Vagina (tissue), 2 donors: ENCODE results near the gene EDEM2. TPM values are rescaled to one million over a fixed set of nuclear protein-coding genes. Genes with fewer than 3 reads are reported as not detected.
"Not testable (repeated sequence)": the region's sequence is repeated elsewhere in the genome, so short reads cannot be mapped to it uniquely, and the experiment has no call there.

ENCODE experiments used
- DNase-seq, 2 donors: peaks; one replicate each; pipeline ENCODE4 v3.0.0-alpha.2; 2017; ENCODE audit errors: extremely low spot score in 2 of 2
- H3K27ac ChIP-seq: fragments of 200-600 bp; sonication (generic); one replicate; pipeline ENCODE4 v1.5.1; 2019
- H3K27me3 ChIP-seq: fragments of 200-600 bp; sonication (generic); one replicate; pipeline ENCODE4 v1.5.1; 2019
- H3K36me3 ChIP-seq, 2 donors: fragments of 200-600 bp; sonication (generic); one replicate each; pipeline ENCODE4 v1.5.1; 2017 to 2019
- H3K4me1 ChIP-seq: fragments of 200-600 bp; sonication (generic); one replicate; pipeline ENCODE4 v1.5.1; 2019
- H3K4me3 ChIP-seq, 2 donors: fragments of 200-600 bp; sonication (generic); 1 replicate in 1 of 2; 2 replicates in 1 of 2; pipeline ENCODE4 v1.5.1; 2016 to 2019
- H3K9me3 ChIP-seq: fragments of 200-600 bp; sonication (generic); one replicate; pipeline ENCODE4 v1.5.1; 2019
- POLR2A ChIP-seq, 2 donors: fragments of 450-650 bp; IDR thresholded peaks; one replicate each; pipeline ENCODE4 v1.6.1; 2017; ENCODE audit warnings: antibody characterized with exemption in 2 of 2, mild to moderate bottlenecking in 2 of 2, moderate library complexity in 2 of 2
- POLR2AphosphoS5 ChIP-seq, 2 donors: sonication (generic); formaldehyde crosslinking; IDR thresholded peaks; one replicate each; pipeline ENCODE4 v1.9.0; 2017; ENCODE audit warnings: antibody characterized with exemption in 2 of 2, mild to moderate bottlenecking in 2 of 2, low read depth in 1 of 2; ENCODE audit not compliant: insufficient read depth in 1 of 2
- intact Hi-C: fragments of 100-400 bp; cut with DNase I; formaldehyde crosslinking; loops from one replicate; pipeline ENCODE4 v1.15.1; 2023
- total RNA-seq: library from RNA; depleted of rRNA; stranded (reverse); fragments of >200 nt; gene quantifications from one replicate; pipeline ENCODE4 v1.2.3, GENCODE V29; 2016
- TF ChIP-seq, protein P1 (sequence below), 3 experiments: fragments of 450-650 bp in 2 of 3; fragments of 200-600 bp in 1 of 3; sonication (generic) in 1 of 3; IDR thresholded peaks; one replicate each; pipeline ENCODE4 v1.5.1; 2017 to 2019; ENCODE audit warnings: antibody characterized with exemption in 3 of 3, mild to moderate bottlenecking in 2 of 3, moderate library complexity in 2 of 3

The EDEM2 gene, protein sequence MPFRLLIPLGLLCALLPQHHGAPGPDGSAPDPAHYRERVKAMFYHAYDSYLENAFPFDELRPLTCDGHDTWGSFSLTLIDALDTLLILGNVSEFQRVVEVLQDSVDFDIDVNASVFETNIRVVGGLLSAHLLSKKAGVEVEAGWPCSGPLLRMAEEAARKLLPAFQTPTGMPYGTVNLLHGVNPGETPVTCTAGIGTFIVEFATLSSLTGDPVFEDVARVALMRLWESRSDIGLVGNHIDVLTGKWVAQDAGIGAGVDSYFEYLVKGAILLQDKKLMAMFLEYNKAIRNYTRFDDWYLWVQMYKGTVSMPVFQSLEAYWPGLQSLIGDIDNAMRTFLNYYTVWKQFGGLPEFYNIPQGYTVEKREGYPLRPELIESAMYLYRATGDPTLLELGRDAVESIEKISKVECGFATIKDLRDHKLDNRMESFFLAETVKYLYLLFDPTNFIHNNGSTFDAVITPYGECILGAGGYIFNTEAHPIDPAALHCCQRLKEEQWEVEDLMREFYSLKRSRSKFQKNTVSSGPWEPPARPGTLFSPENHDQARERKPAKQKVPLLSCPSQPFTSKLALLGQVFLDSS
- 12.8 TPM for total RNA-seq

DNA sequence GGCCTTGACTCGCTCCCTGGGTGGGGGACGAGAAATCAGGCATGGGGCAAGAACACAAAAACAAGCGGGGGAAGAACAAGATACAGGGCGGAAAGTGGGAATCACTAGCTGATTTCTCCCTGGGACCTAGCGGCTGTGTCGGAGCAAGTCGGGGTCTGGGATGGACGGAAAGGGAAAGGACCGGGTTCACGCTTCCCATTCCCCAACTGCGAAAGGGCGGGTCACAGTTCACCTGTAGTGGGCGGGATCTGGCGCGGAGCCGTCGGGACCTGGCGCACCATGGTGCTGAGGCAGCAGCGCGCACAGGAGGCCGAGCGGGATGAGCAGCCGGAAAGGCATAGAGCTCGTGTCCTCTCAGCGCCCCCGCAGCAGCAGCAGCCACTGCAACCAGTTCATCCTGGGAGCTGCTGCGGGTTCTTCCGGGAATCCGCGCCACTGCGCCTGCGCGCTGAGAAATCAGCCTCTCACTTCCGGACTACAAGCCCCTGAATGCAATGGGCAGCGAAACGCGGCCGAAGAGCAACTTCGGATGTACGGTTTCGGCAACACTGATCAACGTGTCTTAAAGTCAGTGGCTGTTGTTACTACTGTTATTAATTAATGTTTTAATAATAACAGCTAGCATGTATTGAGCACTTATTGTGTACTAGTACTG is at the start of gene EDEM2:
TSS of gene EDEM2 (minus strand) at position 417 of the 655 bp plus-strand sequence. CDS start at position 339, 78 bp downstream.
- DNase-seq: peak in 1 of 2 donors; percentile 93
- H3K4me3 ChIP-seq: peak within 1 kb of the TSS; percentile 85 to 91
- intact Hi-C loops: loop anchor here (5.0 kb wide), 2 partner anchors 60 to 120 kb away; no protein-coding TSS in a partner anchor
- H3K9me3 ChIP-seq: no peaks in the 10 kb centered on the region
- no peaks in the 10 kb centered on the region for H3K27me3 ChIP-seq
- peaks cover 26% of the 10 kb centered on the region for H3K4me1 ChIP-seq
- H3K36me3 ChIP-seq: peaks cover 0 to 7% of the 10 kb centered on the region in 2 donors
- TF ChIP-seq, protein P1, sequence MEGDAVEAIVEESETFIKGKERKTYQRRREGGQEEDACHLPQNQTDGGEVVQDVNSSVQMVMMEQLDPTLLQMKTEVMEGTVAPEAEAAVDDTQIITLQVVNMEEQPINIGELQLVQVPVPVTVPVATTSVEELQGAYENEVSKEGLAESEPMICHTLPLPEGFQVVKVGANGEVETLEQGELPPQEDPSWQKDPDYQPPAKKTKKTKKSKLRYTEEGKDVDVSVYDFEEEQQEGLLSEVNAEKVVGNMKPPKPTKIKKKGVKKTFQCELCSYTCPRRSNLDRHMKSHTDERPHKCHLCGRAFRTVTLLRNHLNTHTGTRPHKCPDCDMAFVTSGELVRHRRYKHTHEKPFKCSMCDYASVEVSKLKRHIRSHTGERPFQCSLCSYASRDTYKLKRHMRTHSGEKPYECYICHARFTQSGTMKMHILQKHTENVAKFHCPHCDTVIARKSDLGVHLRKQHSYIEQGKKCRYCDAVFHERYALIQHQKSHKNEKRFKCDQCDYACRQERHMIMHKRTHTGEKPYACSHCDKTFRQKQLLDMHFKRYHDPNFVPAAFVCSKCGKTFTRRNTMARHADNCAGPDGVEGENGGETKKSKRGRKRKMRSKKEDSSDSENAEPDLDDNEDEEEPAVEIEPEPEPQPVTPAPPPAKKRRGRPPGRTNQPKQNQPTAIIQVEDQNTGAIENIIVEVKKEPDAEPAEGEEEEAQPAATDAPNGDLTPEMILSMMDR (IDR thresholded peaks at IDR 0.05): no peak
- TF ChIP-seq POLR2AphosphoS5 (IDR thresholded peaks at IDR 0.05; ENCODE audit: insufficient read depth in 1 of 2, low read depth in 1 of 2) (peak; percentile 88 to 98), POLR2A (IDR thresholded peaks at IDR 0.05) (peak in 1 of 2 donors; percentile 6)
- H3K27ac ChIP-seq: peak within 1 kb of the TSS; percentile 82

DNA sequence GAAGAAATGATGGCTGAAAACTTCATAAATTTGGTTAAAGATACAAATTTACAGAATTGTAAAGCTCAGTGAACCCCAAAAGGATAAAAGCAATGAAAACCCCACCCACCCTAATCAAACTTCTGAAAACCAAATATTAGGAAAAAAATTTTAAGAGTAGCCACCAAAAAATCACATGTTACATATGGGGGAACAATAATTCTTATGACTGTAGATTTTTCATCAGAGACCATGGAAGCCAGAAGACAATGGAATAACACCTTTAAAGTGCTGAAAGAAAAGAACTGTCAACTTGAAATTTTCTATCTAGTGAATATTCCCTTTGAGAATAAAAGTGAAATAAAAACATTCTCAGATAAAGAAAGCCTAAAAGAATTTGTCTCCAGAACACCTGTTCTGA is 49.2 kb upstream of the EDEM2 start:
- intact Hi-C loops: no loop called here
- Histone ChIP-seq H3K4me3 (no peak overlapping the region), H3K27me3 (no peaks in the 10 kb centered on the region), H3K4me1 (no peaks in the 10 kb centered on the region), H3K27ac (no peak overlapping the region), H3K9me3 (peaks cover 6% of the 10 kb centered on the region), H3K36me3 (peaks cover 0 to 5% of the 10 kb centered on the region in 2 donors)
- TF ChIP-seq POLR2A (IDR thresholded peaks at IDR 0.05): no peak
- no peak for TF ChIP-seq POLR2AphosphoS5 (IDR thresholded peaks at IDR 0.05; ENCODE audit: insufficient read depth in 1 of 2, low read depth in 1 of 2)
- TF ChIP-seq, protein P1 (IDR thresholded peaks at IDR 0.05): no peak
- no peak for DNase-seq

DNA sequence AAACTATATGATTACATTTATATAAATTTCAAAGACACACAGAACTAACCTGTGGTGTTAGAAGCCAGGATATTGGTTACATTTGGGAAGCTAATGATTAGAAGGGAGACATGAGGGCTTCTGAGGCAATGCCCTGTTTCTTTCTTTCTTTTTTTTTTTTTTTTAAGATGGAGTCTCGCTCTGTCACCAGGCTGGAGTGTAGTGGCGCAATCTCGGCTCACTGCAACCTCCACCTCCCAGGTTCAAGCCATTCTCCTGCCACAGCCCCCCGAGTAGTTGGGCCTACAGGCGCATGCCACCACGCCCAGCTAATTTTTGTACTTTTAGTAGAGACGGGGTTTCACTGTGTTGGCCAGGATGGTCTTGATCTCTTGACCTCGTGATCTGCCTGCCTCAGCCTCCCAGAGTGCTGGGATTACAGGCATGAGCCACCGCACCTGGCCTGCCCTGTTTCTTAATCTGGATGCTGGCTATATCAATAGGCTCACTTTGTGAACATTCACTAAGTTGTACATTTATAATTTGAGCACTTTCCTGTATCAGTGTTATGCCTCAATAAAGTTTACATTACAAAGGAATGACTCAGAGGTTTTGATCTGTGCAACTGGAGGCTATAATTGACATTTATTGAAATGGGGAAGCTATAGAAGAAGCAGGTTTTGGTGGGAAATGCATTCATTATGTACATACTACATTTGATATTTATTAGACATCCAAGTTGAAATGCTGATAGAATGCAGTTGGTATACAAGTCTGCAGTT is 46.1 kb upstream of the EDEM2 start:
- intact Hi-C loops, DNase-seq, H3K27me3 ChIP-seq, H3K4me1 ChIP-seq, H3K36me3 ChIP-seq, H3K27ac ChIP-seq, H3K4me3 ChIP-seq, H3K9me3 ChIP-seq: not testable (repeated sequence)

DNA sequence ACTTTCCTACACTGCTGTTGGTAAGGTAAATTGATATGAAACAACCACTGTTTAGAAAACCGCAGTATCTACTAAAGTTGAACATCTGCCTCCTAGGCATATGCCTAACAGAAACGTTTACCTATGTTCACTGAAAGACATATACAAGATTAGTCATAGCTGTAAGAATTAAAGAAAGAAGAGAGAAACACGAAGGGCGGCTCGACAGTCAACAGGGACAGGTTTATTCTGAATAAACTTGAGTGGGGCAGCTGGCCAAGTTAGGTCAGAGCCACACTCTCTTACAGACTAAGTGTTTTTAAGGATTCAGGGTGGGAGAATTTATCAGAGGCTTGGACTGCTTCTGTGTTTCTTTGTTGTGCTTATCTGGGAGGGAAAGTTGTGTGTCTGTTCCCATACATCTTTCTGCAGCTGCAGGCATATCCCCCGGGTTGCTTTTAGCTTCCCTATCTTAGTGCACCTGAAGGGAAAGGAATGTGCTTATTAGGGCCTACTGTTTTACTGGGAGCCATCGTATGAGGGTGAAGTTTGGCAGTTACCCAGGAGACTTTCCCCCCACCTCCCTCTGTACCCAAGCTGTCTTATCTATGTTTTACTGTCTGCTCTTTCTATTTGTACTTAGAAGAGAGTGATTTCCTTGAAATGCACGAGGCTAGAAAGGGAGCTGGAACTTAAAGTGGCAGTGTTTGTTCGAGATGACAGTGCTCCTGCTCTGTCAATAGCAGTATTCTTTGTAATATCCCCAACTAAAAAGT is 45.2 kb upstream of the EDEM2 start:
- Histone ChIP-seq H3K4me3 (no peak overlapping the region), H3K36me3 (peaks cover 0 to 5% of the 10 kb centered on the region in 2 donors), H3K27ac (no peak overlapping the region), H3K9me3 (peaks cover 6% of the 10 kb centered on the region), H3K4me1 (no peaks in the 10 kb centered on the region), H3K27me3 (no peaks in the 10 kb centered on the region)
- DNase-seq: no peak
- intact Hi-C loops: no loop called here
- TF ChIP-seq POLR2AphosphoS5 (IDR thresholded peaks at IDR 0.05; ENCODE audit: insufficient read depth in 1 of 2, low read depth in 1 of 2): no peak
- TF ChIP-seq POLR2A (IDR thresholded peaks at IDR 0.05): no peak
- TF ChIP-seq, protein P1 (IDR thresholded peaks at IDR 0.05): no peak
